Measurements from ENCODE around the gene KNCN.

GRCh38 chr1:46526691-46527291 lies 24.7 kb downstream of the KNCN start:
- TF ChIP-seq CTCF (IDR thresholded peaks at IDR 0.05) (no peak), POLR2A (IDR thresholded peaks at IDR 0.05) (no peak)
